HepG2 (cell line): ENCODE results near the gene GRK3. TPM values are rescaled to one million over a fixed set of nuclear protein-coding genes. Genes with fewer than 3 reads are reported as not detected.

ENCODE experiments used
- CHCHD3 ChIP-seq: sonication (generic); formaldehyde crosslinking; IDR thresholded peaks from 2 replicates; pipeline ENCODE4 v1.8.0; 2022; ENCODE audit warnings: mild to moderate bottlenecking, missing genetic modification reagents, moderate library complexity
- KLF12 ChIP-seq: sonication (generic); formaldehyde crosslinking; IDR thresholded peaks from 2 replicates; pipeline ENCODE4 v1.4.0; 2020; ENCODE audit warnings: missing genetic modification reagents, borderline replicate concordance
- MAFG ChIP-seq: sonication (generic); formaldehyde crosslinking; IDR thresholded peaks from 2 replicates; pipeline ENCODE4 v1.5.1; 2020; ENCODE audit warnings: mild to moderate bottlenecking, missing genetic modification reagents
- RFX3 ChIP-seq: IDR thresholded peaks from 2 replicates; pipeline ENCODE4 v1.6.1; 2016; ENCODE audit warnings: missing biosample characterization, missing genetic modification reagents
- polyA plus RNA-seq, 8 experiments: library from polyadenylated mRNA; depleted of rRNA in 3 of 8; stranded (reverse) in 7 of 8; unstranded in 1 of 8; fragments of >200 nt; fragmentation: Illumina TruSeq in 4 of 8; extraction: Trizol in 4 of 8; gene quantifications; 2 replicates each; pipeline versions ENCODE4 v1.2.1 to v1.2.3, GENCODE V29; 2011 to 2016; ENCODE audit warnings: low read depth in 4 of 8, missing spikeins in 1 of 8, mixed read lengths in 1 of 8; ENCODE audit not compliant: insufficient read depth in 1 of 8
- total RNA-seq, 5 experiments: library from RNA; depleted of rRNA; stranded (reverse); fragments of >200 nt; fragmentation: Illumina TruSeq; extraction: Trizol; gene quantifications; 2 replicates each; pipeline ENCODE4 v1.2.3, GENCODE V29; 2016; ENCODE audit warnings: low read depth in 1 of 5
- TF ChIP-seq, protein P1 (sequence below), 2 experiments: sonication (generic) in 1 of 2; formaldehyde crosslinking in 1 of 2; IDR thresholded peaks; 2 replicates each; pipeline versions ENCODE4 v1.4.0 to v1.6.1; 2016 to 2020; ENCODE audit warnings: borderline replicate concordance in 1 of 2, low read depth in 1 of 2, mild to moderate bottlenecking in 1 of 2, missing genetic modification reagents in 1 of 2
- TF ChIP-seq, protein P2 (sequence below): sonication (generic); formaldehyde crosslinking; IDR thresholded peaks from 2 replicates; pipeline ENCODE4 v1.4.0; 2020; ENCODE audit warnings: missing genetic modification reagents, borderline replicate concordance
- TF ChIP-seq, protein P3 (sequence below): sonication (generic); formaldehyde crosslinking; IDR thresholded peaks from 2 replicates; pipeline ENCODE4 v1.9.0; 2021; ENCODE audit warnings: missing genetic modification reagents, borderline replicate concordance
- TF ChIP-seq, protein P4 (sequence below): sonication (generic); formaldehyde crosslinking; IDR thresholded peaks from 2 replicates; pipeline ENCODE4 v1.8.0; 2022; ENCODE audit warnings: mild to moderate bottlenecking, missing genetic modification reagents
- TF ChIP-seq, protein P5 (sequence below): sonication (generic); formaldehyde crosslinking; IDR thresholded peaks from 2 replicates; pipeline ENCODE4 v1.4.0; 2020; ENCODE audit warnings: low read depth, mild to moderate bottlenecking, missing genetic modification reagents
- TF ChIP-seq, protein P6 (sequence below): IDR thresholded peaks from 2 replicates; pipeline ENCODE4 v1.6.1; 2018; ENCODE audit warnings: missing genetic modification reagents, mild to moderate bottlenecking, missing compliant biosample characterization
- TF ChIP-seq, protein P7 (sequence below): sonication (generic); formaldehyde crosslinking; conservative IDR thresholded peaks from 2 replicates; pipeline ENCODE4 v1.4.0; 2020; ENCODE audit warnings: mild to moderate bottlenecking, missing genetic modification reagents, moderate library complexity

GRK3 gene
- total and polyA plus RNA-seq, 2 of the 13 experiments (the other 11 are each of a cell fraction or from before 2014, with no cell fraction given) = 8.5 to 16.7 TPM

DNA sequence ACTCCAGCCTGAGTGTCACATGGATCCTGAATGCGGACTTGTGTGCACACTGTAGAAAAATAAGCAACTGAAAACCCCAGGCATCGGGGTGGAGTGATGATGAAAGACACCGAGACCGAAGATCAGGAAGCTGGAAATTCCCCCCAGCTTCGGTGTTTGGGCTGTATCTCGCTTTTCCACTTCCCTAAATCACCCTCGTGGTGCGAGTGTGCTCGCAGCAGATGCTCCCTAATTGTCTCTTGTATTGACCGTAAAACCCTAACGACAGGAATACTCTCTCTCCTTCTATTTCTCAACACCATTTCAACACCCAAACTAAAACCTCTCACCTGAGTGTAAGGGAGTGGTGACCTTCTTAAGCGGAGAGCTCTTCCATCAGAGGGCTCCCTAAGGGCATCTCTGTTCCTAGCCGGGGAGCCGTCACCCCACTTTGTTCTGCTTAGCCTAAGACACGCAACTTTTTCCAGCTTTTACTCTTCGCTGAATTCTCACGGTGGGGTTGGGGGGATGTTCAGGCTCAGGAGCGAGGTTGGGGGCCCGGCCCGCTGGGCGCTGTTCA is 635 bp upstream of the GRK3 start (continued):
- TF ChIP-seq, protein P1, sequence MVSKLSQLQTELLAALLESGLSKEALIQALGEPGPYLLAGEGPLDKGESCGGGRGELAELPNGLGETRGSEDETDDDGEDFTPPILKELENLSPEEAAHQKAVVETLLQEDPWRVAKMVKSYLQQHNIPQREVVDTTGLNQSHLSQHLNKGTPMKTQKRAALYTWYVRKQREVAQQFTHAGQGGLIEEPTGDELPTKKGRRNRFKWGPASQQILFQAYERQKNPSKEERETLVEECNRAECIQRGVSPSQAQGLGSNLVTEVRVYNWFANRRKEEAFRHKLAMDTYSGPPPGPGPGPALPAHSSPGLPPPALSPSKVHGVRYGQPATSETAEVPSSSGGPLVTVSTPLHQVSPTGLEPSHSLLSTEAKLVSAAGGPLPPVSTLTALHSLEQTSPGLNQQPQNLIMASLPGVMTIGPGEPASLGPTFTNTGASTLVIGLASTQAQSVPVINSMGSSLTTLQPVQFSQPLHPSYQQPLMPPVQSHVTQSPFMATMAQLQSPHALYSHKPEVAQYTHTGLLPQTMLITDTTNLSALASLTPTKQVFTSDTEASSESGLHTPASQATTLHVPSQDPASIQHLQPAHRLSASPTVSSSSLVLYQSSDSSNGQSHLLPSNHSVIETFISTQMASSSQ (IDR thresholded peaks at IDR 0.05; ENCODE audit: low read depth) = no peak
- TF ChIP-seq, protein P1 (CRISPR knock-in tag; IDR thresholded peaks at IDR 0.05; ENCODE audit: borderline replicate concordance) = no peak
- TF ChIP-seq CHCHD3 (no peak), RFX3 (CRISPR knock-in tag) (no peak), KLF12 (CRISPR knock-in tag) (no peak), MAFG (CRISPR knock-in tag) (no peak)
- TF ChIP-seq, protein P2, sequence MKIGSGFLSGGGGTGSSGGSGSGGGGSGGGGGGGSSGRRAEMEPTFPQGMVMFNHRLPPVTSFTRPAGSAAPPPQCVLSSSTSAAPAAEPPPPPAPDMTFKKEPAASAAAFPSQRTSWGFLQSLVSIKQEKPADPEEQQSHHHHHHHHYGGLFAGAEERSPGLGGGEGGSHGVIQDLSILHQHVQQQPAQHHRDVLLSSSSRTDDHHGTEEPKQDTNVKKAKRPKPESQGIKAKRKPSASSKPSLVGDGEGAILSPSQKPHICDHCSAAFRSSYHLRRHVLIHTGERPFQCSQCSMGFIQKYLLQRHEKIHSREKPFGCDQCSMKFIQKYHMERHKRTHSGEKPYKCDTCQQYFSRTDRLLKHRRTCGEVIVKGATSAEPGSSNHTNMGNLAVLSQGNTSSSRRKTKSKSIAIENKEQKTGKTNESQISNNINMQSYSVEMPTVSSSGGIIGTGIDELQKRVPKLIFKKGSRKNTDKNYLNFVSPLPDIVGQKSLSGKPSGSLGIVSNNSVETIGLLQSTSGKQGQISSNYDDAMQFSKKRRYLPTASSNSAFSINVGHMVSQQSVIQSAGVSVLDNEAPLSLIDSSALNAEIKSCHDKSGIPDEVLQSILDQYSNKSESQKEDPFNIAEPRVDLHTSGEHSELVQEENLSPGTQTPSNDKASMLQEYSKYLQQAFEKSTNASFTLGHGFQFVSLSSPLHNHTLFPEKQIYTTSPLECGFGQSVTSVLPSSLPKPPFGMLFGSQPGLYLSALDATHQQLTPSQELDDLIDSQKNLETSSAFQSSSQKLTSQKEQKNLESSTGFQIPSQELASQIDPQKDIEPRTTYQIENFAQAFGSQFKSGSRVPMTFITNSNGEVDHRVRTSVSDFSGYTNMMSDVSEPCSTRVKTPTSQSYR = no peak
- TF ChIP-seq, protein P3, sequence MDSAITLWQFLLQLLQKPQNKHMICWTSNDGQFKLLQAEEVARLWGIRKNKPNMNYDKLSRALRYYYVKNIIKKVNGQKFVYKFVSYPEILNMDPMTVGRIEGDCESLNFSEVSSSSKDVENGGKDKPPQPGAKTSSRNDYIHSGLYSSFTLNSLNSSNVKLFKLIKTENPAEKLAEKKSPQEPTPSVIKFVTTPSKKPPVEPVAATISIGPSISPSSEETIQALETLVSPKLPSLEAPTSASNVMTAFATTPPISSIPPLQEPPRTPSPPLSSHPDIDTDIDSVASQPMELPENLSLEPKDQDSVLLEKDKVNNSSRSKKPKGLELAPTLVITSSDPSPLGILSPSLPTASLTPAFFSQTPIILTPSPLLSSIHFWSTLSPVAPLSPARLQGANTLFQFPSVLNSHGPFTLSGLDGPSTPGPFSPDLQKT = no peak
- TF ChIP-seq, protein P4, sequence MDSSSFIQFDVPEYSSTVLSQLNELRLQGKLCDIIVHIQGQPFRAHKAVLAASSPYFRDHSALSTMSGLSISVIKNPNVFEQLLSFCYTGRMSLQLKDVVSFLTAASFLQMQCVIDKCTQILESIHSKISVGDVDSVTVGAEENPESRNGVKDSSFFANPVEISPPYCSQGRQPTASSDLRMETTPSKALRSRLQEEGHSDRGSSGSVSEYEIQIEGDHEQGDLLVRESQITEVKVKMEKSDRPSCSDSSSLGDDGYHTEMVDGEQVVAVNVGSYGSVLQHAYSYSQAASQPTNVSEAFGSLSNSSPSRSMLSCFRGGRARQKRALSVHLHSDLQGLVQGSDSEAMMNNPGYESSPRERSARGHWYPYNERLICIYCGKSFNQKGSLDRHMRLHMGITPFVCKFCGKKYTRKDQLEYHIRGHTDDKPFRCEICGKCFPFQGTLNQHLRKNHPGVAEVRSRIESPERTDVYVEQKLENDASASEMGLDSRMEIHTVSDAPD (CRISPR knock-in tag) = no peak
- TF ChIP-seq, protein P5, sequence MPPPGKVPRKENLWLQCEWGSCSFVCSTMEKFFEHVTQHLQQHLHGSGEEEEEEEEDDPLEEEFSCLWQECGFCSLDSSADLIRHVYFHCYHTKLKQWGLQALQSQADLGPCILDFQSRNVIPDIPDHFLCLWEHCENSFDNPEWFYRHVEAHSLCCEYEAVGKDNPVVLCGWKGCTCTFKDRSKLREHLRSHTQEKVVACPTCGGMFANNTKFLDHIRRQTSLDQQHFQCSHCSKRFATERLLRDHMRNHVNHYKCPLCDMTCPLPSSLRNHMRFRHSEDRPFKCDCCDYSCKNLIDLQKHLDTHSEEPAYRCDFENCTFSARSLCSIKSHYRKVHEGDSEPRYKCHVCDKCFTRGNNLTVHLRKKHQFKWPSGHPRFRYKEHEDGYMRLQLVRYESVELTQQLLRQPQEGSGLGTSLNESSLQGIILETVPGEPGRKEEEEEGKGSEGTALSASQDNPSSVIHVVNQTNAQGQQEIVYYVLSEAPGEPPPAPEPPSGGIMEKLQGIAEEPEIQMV (CRISPR knock-in tag) = no peak
- TF ChIP-seq, protein P6, sequence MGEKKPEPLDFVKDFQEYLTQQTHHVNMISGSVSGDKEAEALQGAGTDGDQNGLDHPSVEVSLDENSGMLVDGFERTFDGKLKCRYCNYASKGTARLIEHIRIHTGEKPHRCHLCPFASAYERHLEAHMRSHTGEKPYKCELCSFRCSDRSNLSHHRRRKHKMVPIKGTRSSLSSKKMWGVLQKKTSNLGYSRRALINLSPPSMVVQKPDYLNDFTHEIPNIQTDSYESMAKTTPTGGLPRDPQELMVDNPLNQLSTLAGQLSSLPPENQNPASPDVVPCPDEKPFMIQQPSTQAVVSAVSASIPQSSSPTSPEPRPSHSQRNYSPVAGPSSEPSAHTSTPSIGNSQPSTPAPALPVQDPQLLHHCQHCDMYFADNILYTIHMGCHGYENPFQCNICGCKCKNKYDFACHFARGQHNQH (CRISPR knock-in tag) = no peak
- TF ChIP-seq, protein P7, sequence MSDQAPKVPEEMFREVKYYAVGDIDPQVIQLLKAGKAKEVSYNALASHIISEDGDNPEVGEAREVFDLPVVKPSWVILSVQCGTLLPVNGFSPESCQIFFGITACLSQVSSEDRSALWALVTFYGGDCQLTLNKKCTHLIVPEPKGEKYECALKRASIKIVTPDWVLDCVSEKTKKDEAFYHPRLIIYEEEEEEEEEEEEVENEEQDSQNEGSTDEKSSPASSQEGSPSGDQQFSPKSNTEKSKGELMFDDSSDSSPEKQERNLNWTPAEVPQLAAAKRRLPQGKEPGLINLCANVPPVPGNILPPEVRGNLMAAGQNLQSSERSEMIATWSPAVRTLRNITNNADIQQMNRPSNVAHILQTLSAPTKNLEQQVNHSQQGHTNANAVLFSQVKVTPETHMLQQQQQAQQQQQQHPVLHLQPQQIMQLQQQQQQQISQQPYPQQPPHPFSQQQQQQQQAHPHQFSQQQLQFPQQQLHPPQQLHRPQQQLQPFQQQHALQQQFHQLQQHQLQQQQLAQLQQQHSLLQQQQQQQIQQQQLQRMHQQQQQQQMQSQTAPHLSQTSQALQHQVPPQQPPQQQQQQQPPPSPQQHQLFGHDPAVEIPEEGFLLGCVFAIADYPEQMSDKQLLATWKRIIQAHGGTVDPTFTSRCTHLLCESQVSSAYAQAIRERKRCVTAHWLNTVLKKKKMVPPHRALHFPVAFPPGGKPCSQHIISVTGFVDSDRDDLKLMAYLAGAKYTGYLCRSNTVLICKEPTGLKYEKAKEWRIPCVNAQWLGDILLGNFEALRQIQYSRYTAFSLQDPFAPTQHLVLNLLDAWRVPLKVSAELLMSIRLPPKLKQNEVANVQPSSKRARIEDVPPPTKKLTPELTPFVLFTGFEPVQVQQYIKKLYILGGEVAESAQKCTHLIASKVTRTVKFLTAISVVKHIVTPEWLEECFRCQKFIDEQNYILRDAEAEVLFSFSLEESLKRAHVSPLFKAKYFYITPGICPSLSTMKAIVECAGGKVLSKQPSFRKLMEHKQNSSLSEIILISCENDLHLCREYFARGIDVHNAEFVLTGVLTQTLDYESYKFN (CRISPR knock-in tag) = peak; percentile 42; the same call in 1 of the 2 replicates
